HG02588 (cell line): Measurements from ENCODE around the gene RAB14.
"Not testable (repeated sequence)": the region's sequence is repeated elsewhere in the genome, so short reads cannot be mapped to it uniquely, and the experiment has no call there.

Experiments
- ATAC-seq: cut with Tn5 transposase; IDR thresholded peaks from one replicate; pipeline ENCODE4 v1.9.1; 2021; ENCODE audit warnings: mild to moderate bottlenecking, moderate library complexity; ENCODE audit not compliant: unreplicated experiment

The RAB14 gene

GRCh38 chr9:121169094-121169601 lies 32.5 kb downstream of the RAB14 start:
- ATAC-seq = no peak

- ATAC-seq = no peak
Measured at GRCh38 chr9:121168052-121168451, 33.6 kb downstream of the RAB14 start.

- ATAC-seq = no peak
Measured at GRCh38 chr9:121160025-121160424, 41.6 kb downstream of the RAB14 start.

GRCh38 chr9:121157939-121158338 lies 43.7 kb downstream of the RAB14 start:
- ATAC-seq = no peak

GRCh38 chr9:121156263-121156731 lies 45.4 kb downstream of the RAB14 start:
- ATAC-seq = peak; percentile 74

GRCh38 chr9:121154782-121155181 lies 46.9 kb downstream of the RAB14 start:
- ATAC-seq = no peak

- ATAC-seq = no peak
Measured at GRCh38 chr9:121153642-121154041, 48.0 kb downstream of the RAB14 start.

GRCh38 chr9:121150188-121150587 lies 51.5 kb downstream of the RAB14 start:
- no peak for ATAC-seq

GRCh38 chr9:121144482-121144881 lies 57.2 kb downstream of the RAB14 start:
- no peak for ATAC-seq

GRCh38 chr9:121143771-121144170 lies 57.9 kb downstream of the RAB14 start:
- no peak for ATAC-seq

GRCh38 chr9:121141706-121142105 lies 60.0 kb downstream of the RAB14 start:
- no peak for ATAC-seq

GRCh38 chr9:121141306-121141705 lies 60.4 kb downstream of the RAB14 start:
- ATAC-seq = no peak

GRCh38 chr9:121140162-121140561 lies 61.5 kb downstream of the RAB14 start:
- no peak for ATAC-seq

- ATAC-seq = no peak
Measured at GRCh38 chr9:121138973-121139372, 62.7 kb downstream of the RAB14 start.

GRCh38 chr9:121138561-121138960 lies 63.1 kb downstream of the RAB14 start:
- no peak for ATAC-seq

GRCh38 chr9:121135642-121136041 lies 66.0 kb downstream of the RAB14 start:
- ATAC-seq = no peak

GRCh38 chr9:121133104-121133816 lies 68.4 kb downstream of the RAB14 start:
- ATAC-seq = no peak

GRCh38 chr9:121129384-121129783 lies 72.3 kb downstream of the RAB14 start:
- not testable (repeated sequence) for ATAC-seq
